ELF-1 (cell line): ENCODE measurements around the gene PDRG1.
"Not testable (repeated sequence)": the region's sequence is repeated elsewhere in the genome, so short reads cannot be mapped to it uniquely, and the experiment has no call there.

Experiments
- DNase-seq: peaks from one replicate; pipeline ENCODE4 v3.0.0-alpha.2; 2016; ENCODE audit warnings: low read depth, low spot score

PDRG1 gene

GRCh38 chr20:31926493-31926892, 25.4 kb downstream of the PDRG1 start:
- DNase-seq, result no peak

GRCh38 chr20:31925631-31926030, 26.2 kb downstream of the PDRG1 start:
- no peak for DNase-seq

- DNase-seq, result no peak
Observed at GRCh38 chr20:31924561-31924960, 27.3 kb downstream of the PDRG1 start.

GRCh38 chr20:31923388-31924331, 28.2 kb downstream of the PDRG1 start:
- no peak for DNase-seq

GRCh38 chr20:31922588-31922987, 29.3 kb downstream of the PDRG1 start:
- DNase-seq, result no peak

GRCh38 chr20:31922181-31922580, 29.7 kb downstream of the PDRG1 start:
- no peak for DNase-seq

- not testable (repeated sequence) for DNase-seq
Observed at GRCh38 chr20:31921480-31921879, 30.4 kb downstream of the PDRG1 start.

GRCh38 chr20:31920275-31920855, 31.5 kb downstream of the PDRG1 start:
- peak; percentile 50 for DNase-seq

GRCh38 chr20:31919410-31920155, 32.3 kb downstream of the PDRG1 start:
- no peak for DNase-seq

GRCh38 chr20:31918466-31919105, 33.3 kb downstream of the PDRG1 start:
- no peak for DNase-seq

GRCh38 chr20:31917962-31918412, 33.9 kb downstream of the PDRG1 start:
- not testable (repeated sequence) for DNase-seq

- DNase-seq, result no peak
Observed at GRCh38 chr20:31916708-31917107, 35.1 kb downstream of the PDRG1 start.

- DNase-seq, result no peak
Observed at GRCh38 chr20:31915491-31916280, 36.2 kb downstream of the PDRG1 start.

- no peak for DNase-seq
Observed at GRCh38 chr20:31914170-31914569, 37.7 kb downstream of the PDRG1 start.

GRCh38 chr20:31913431-31914157, 38.3 kb downstream of the PDRG1 start:
- peak; percentile 47 for DNase-seq

- no peak for DNase-seq
Observed at GRCh38 chr20:31910071-31910803, 41.6 kb downstream of the PDRG1 start.

- DNase-seq, result no peak
Observed at GRCh38 chr20:31909253-31910070, 42.4 kb downstream of the PDRG1 start.

GRCh38 chr20:31908424-31908823, 43.4 kb downstream of the PDRG1 start:
- DNase-seq, result no peak

- no peak for DNase-seq
Observed at GRCh38 chr20:31908016-31908415, 43.8 kb downstream of the PDRG1 start.
